GM19239 (cell line): Measurements from ENCODE around the gene GRID2.

ENCODE experiments used
- DNase-seq: peaks from one replicate; pipeline ENCODE4 v3.0.0; 2011; ENCODE audit warnings: low spot score; ENCODE audit not compliant: insufficient read length
- FAIRE-seq: peaks from 2 replicates; lab custom pipeline; 2011; peaks lifted over from hg19 to GRCh38; lab: Jason Lieb, UNC

Gene GRID2

DNA sequence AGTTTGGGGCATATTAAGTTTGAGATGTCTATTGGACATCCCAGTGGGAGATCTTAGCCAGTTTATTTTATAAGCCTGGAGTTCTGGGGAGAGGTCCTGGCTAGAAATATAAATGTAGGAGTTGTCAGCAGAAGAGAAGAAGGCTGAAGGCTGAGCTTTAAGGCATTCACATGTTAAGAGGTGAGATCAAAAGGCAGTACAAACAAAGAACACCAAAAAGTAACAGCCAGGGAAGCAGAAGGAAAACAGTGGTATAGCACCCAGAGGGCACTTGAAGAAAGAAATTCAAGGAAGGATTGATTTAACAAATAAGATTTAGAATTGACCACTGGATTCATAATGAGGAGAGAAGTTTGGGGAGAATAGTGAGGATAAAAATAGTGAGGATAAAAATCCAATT lies 1383.5 kb downstream of the GRID2 start:
- FAIRE-seq (no peak), DNase-seq (no peak)

DNA sequence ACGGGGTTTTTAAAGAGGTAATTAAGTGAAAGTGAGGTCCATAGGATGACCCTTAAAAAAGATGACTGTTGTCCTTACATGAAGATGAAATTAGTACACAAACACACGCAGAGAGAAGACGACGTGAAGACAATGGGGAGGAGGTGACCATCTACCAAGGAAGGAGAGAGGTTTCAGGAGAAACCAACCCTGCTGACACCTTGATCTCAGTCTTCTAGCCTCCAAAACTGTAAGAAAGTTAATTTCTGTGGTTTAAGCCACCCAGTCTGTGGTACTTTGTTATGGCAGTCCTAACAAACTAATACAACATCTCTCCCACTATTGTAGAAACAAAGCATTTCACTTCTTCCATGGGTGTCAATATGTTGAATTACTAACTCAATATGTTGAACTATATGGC lies 1385.2 kb downstream of the GRID2 start:
- no peak for FAIRE-seq

DNA sequence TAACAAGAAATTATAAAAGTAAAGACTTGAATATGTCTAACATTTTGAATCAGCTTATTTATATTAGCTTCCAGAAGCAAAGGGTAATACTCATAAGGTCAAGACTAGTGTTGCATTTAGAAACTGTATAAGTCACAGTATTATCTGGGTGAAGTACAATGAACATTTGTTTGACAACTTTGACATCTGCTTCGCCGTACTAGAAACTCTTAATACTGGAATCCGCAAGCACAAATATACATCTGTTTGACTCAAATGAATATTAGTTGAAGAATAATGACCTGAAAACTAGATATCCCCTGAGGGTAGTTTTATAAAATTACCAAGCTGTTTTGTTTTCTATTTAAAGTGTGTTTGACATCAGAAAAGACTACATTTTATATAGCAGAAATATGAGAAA lies 1389.4 kb downstream of the GRID2 start:
- FAIRE-seq (no peak), DNase-seq (no peak)

More for the DNA sequence above, 1385.2 kb downstream of the GRID2 start:
- no peak for DNase-seq

DNA sequence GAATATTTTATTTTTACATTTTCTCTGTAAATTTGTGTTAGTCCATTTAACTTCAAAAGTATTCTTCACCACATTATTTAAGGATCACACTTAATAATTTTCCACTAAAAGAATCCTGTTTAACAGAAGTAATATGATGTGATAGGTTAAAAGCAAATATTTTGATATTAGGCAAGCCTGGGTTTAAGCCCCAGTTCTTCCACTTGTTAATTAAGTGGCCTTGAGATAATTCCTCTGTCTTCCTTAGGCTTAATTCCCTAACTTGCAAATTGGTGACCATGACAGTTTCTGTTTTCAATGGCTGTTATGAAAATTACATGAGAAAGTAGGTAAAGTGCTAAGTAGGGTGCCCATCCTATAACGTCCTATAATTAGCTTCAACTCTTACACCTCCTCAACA lies 1394.9 kb downstream of the GRID2 start:
- DNase-seq = no peak
- no peak for FAIRE-seq

DNA sequence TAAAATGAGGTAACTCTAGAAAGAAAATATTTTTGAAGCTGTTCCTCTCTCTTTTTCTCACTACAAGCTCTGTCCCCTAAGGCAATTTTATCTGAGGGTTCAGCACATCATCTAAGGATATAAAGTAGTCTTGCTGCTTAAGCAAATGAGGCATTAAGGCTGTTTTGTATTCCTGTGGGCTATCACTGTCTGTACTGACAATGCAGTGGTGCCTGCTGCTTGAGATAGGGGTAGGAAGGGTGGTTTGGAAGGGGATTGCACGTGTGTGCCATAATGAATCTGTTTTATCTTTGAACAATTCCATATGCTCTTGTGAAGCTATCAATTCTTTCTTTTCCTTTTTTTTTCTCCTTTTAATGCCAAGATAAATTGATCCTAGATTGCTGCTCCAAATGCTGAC lies 1396.8 kb downstream of the GRID2 start:
- no peak for DNase-seq

DNA sequence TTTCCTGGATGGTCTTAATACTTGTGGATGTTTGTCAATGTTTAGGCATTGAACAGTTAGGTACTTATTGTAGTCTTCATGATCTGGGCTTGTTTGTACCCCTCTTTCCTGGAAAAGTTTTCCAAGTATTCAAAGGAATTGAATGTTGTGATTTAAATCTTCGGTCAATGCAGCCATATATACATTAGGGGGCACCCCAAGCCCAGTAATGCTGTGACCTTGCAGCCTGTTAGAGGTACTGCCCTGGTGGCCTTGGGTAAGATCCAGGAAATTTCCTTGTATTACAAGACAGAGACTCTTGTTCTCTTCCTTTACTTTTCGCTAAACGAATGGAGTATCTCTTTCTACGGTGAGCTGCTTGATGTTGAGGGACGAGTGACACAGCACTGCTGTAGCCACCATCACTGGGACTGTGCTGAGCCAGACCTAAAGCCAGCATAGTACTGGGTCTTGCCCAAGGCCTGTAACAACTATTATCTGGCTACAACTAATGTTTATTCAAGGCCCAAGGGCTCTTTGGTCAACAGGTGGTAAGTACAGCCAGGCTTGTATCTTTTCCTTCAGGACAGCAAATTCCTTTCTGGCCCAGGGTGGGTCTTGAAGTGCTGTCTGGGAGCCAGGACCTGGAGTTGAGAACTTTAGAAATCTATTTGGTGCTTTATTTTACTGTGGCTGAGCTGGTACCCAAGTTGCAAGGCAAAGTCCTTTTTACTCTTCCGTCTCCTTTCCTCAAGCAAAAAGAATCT lies 1406.5 kb downstream of the GRID2 start:
- DNase-seq (no peak), FAIRE-seq (peak; percentile 66)

More for the DNA sequence above, 1396.8 kb downstream of the GRID2 start:
- FAIRE-seq = no peak

DNA sequence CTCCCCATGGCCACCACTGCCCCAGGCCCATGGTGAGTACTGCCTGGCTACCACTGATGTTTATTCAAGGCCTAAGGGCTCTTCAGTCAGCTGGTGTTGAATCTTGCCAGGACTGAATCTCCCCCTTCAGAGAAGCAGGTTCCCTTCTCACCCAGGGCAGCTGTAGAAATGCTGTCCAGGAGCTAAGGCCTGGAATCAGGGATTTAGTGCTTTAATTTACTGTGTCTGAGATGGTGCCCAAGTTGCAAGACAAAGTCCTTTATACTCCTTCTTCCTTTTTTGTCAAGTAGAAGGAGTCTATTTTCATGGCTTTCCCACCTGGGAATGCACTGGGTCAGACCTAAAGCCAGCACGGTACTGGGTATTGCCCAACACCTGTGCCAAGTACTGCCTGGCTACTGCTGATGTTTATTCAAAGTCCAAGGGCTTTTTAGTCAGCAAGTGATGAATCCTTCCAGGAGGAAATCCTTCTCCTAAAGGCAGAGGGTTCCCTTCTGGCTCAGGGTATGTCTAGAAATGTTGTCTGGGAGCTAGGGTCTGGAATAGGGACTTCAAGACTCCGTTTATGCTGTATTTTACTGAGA lies 1407.2 kb downstream of the GRID2 start:
- FAIRE-seq (no peak), DNase-seq (no peak)

DNA sequence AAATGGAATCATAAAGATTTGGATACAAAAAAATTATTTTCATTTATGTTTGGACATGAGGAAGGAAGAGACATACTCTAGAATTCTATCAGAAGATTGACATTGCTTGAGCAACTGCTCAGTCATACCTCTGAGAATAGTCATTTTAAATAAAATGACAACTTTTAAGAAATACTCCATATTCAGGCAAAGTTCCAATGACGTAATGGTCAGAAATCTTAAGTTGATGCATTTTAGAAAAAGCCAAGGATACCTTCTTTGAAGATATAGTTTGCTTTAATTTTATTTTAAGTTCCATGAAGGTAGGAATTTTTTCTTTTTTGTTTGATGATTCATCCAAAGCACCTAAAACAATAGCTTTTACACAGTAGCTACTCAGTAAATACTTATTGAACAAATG lies 1414.5 kb downstream of the GRID2 start:
- FAIRE-seq (no peak), DNase-seq (no peak)

DNA sequence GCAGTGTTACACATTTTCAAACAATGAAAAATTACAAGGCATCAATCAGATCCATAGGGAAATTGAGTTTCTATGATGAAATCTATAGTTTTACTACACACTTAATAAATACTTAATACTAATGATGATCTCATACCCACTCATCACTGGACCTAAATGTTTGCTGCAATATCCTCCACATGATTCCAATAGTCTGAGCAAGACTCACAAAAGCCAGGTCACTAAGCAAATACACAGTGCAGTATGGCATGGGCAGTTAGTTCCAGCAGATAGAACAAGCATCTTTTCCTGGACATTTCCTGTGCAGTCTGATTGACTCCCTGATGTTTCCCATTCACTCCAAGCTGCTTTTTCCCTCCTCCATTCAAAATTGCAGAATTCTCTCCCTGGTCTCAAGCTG lies 1415.8 kb downstream of the GRID2 start:
- DNase-seq = no peak
- FAIRE-seq = no peak

DNA sequence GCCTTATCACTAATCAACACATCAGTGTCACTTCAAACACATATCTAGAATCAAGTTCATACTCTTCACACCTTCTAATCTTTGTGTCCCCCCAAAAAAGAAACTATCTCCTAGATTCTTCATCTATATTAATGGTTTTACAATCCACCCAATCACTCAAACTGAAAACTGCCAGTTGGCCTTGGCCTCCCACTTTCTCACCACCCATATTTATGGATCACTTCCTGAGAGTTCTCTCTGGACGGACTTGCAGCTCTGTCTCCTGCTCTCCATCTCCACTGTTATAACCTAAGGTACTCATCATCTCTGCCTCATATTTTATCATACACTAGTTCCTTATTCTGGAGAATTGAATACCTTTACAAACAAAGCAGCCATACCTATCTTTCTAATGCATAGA lies 1418.7 kb downstream of the GRID2 start:
- FAIRE-seq (no peak), DNase-seq (no peak)

DNA sequence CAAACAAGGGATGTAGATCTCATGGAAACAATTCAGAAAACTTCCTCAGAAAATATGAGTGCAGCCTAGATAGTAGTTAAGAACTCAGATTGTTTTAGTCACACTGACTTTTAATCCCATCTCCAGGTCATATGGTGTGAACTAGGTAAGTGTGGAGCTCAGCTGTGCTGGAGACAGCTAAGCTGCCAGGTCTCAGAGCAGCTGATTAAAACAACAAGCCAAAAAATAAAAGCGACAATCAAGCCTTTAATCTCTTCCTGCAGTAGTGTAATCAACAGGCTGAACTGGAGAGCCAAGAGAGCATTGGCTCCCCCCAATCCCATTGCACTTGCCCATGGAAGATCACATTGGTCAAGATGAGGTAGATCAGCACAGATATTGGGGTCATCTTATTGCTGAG lies 1426.5 kb downstream of the GRID2 start:
- DNase-seq = no peak
- no peak for FAIRE-seq

DNA sequence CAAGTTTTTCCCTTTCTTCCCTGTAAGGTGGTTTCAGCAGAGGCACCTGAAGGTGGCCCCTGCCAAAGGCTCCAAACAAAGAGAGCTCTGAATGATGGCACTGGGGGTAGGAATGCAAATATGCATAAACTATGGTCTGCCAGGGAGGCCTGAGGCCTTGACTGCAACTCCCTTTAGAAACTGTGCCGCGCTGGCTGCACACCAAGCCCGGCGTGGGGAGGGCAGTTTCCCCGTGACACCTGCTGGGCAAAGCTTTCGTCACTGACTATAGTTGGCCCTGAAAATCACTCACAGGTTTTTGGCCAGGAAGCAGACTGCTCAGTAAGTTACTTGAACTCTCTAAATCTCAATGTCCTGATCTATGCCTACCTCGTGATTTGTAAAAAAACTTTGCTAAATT lies 1427.0 kb downstream of the GRID2 start:
- DNase-seq (no peak), FAIRE-seq (no peak)

DNA sequence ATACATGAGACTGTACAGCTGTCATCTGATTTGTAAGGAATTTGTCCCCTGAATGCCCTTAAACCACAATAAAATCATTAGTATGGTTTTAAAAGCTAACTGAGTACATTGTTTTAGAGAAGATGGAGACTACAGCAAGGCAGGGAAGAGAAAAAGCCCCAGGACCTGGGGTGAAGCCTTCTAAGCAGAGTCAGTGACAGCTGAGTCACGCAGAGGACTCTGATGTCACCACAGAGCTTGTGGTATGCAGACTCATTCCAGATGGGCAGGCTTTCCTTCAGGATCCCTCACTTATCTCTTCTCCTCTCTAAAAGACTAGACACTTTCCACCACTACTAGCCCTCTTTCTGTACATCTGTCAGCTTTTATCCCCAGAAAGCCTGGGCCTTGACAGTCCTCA lies 1427.7 kb downstream of the GRID2 start:
- DNase-seq = no peak

DNA sequence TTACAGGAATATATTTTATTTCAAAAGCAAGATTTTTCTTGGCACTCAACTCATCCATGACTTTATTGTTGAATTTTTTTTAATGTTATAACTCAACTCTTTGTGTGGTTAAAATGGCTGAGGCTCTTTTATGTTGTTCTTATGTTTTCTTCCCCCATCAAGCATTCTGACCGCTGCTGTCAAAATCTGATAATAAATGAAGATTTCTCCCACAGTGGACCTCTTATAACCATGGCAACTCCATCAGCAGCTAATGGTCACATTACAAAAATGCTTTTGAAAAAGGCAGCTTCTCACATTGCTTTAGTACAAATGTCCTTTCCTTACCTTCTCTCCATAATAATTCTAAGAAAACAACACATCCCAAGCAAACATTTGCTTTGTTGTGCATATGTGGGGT lies 1428.7 kb downstream of the GRID2 start:
- FAIRE-seq = no peak
- DNase-seq = no peak

More for the DNA sequence above, 1427.7 kb downstream of the GRID2 start:
- FAIRE-seq = no peak

DNA sequence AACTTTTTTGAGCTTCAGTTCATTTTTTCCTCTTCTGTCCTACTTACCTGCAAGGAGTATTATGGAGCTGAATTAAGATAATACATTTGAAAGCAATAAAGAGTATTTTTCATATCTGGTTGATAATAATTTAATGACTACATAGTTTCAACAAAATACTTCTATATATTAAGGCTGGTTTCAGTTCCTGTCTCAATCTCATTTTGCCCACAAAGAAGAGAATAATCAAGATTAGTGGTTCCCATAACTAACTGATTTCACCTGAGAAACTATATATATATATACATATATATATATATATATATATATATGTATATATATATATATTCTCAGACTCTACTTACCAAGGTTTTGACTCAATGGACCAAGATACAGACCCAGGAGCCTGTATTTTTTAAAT lies 1437.1 kb downstream of the GRID2 start:
- FAIRE-seq (no peak), DNase-seq (no peak)

DNA sequence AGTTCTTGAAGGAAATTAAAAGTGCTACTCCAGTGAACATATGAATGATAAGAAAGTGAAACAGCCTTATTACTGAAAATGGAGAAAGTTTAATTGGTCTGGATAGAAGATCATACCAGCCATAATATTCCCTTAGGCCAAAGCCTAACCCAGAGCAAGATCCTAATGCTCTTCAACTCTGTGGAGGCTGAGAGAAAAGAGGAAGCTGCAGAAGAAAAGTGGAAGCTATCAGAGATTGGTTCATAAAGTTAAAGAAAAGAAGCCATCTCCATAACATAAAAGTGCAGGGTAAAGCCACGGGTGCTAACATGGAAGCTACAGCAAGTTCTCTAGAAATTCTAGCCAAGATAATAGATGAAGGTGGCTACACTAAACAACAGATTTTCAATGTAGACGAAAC lies 1439.3 kb downstream of the GRID2 start:
- no peak for DNase-seq

DNA sequence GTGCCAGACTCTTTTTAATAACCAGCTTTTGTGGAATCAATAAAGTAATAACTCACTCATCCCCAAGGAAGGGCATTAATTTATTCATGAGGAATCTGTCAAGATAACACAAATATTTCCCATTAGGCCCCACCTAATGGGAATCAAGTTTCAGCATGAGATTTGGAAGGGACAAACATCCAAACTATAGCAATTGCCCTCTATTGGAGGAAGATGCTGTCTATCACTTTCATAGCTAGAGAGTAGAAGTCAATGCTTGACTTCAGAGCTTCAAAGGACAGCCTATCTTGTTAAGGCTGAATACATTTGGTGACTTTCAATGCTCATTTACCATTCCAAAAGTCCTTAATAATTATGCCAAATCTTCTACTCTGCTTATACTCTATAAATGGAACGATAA lies 1439.9 kb downstream of the GRID2 start:
- no peak for FAIRE-seq
- DNase-seq = no peak

More for the DNA sequence above, 1439.3 kb downstream of the GRID2 start:
- FAIRE-seq = no peak

DNA sequence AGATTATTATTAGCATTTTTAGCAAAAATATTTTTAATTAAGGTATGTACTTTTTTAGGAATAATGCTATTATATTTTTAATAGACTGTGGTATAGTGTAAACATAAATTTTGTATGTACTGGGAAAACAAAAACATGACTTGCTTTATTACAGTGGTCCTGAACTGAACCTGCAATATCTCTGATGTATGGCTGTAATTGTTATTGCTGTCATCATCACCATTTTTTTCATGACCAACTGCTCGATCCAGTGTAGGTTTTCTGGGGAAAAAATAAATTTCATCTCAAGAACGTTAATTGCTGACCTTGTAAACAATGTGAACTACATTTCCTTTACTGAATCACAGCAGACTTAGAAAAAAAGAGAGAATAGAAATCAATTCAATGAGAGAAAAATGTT lies 1441.2 kb downstream of the GRID2 start:
- no peak for FAIRE-seq
- no peak for DNase-seq

DNA sequence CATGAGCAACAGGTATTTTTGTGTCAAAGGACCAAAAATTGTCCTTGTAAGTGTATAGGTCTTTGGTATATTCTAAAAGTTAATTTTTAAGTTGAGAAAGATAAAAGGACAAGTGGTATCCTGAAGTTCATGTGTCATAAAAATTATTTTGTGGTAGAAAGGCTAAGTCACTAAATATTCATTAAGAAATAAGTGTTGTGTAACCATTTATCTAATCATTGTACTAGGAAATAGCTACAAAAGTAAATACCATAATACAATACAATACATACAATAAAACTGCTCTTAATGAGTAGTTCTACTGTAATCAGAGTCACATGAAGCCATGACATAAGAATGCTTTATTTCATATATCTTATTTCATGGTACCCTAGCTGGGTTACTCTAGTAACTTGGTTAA lies 1442.3 kb downstream of the GRID2 start:
- FAIRE-seq (no peak), DNase-seq (no peak)

DNA sequence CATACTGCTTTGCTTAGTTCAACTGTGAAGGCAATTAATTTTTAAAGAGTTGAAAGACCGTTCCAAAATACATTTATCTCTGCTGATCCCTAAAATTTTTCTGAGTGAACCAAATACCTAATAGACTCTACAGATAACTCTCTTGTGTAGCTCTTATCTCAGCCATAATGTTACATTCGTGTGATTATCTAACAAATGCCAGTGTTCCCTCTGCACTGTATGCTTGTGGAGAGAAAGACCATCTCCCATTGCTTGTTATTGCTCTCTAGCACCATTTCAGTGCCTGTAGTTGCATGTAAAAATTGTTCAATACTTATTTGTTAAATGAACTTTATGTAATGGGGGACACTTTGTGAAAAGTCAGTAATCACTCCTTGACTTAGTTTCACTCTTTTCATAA lies 1443.5 kb downstream of the GRID2 start:
- DNase-seq (no peak), FAIRE-seq (no peak)

DNA sequence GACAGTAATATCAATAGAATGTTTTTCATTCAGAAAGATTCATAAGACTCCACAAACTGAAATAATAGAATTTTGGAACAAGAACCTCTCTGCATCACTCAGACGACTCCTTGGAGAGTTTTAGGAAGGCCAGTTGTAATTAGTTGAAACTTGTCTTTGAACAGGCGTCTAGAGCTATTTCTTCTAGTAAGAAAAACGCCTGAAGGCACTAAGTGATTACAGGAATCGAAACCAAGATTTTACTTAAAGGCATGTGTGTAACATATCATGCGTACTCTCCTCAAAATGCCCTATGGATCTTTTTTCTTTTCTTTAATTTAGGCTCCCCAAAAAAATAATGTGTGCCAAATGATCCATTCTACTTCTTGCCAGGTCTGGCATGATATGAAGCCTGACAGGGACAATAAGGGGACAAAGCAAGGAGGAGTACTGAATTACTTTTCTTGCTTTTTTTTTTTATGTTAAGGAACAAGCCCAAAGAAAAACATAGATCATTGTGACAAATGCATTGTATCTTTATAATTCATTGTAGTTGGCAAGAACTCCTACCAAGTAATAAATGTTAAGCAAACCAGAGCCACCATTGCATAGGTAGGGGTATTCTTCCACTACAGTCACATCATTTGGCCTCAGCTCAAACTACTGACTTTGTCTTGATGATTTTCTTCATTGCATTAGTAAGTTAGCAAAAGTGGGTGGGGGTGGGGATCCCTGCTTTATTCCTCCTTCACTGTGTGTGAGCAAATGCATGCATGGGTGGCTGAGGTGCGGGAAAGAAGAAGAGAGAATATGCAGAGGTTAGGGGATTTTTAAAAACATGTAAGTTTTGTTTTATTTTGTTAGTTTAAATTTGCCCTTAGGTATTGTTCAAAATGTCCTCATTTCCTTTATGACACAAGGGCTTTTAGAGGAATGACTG lies 1444.9 kb downstream of the GRID2 start:
- DNase-seq (no peak), FAIRE-seq (peak; percentile 45)
